GM21515 (cell line): Measurements from ENCODE around the gene SETBP1.

ENCODE experiments used
- ATAC-seq: cut with Tn5 transposase; IDR thresholded peaks from one replicate; pipeline ENCODE4 v1.9.1; 2021; ENCODE audit not compliant: unreplicated experiment

The SETBP1 gene

DNA sequence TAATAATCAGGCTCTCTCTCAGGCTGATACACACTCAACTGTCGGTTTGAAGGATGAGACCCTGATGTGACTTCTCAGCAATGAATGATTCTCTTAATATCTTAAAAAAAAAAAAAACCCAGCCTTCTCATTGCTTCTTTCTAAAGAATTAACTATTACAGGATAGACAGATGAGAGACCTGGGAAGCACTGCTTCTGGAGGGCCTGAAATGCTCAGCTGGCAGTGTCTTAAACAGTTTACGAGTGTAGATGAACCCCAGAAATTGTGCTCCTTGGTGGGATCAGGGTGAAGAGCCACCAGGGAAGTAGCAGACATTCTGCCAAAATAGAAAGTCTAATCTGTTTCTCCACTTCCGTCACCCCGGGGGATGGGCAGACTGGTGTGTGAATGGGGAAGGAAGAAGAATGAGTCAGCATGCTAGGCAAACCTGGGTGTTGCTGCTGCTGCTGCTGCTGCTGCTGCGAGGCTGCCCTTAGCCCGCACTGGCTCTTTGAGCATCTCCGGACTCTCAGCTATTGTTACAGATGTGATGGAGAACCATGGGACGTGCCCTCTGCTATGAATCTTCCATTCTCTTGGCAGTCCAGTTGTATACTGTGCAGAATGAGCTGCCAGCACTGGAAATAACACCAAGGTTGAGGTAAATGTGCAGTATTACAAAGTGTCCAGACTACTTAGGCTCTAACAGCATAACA, 158.4 kb downstream of the SETBP1 start:
- peak; percentile 97 for ATAC-seq

DNA sequence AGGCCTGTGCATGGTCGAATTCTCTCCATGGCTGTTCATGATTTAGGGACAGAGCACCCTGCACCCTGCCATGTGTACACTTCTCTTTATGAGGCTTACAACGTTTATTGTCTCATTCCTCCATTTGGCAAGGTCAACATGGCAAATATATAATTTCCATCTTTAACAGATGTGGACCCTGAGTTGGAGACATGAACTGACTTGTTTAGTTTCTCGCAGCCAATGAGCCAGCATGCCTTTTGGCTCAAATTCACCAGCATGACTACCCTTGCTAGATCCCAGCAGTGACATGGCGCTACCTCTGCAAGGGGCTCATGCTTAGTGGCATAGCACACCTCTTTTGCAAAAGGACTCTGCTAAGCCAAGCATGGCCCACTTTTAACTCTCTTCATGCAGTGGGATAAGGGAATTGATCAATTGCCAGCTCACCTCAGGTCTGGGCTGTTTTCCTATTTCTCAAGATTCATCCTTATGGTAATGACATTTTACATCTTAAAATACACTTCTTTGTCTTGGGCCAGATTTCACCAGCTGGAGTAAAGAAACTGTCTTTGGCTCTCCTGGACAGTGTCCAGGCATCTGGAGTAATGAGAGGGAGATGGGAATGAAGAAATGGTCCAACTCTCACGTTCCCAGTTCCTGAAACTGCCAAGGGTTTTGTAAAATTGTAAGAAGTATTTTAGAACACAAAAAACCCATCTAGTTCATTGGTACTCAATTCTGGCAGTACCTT, 159.5 kb downstream of the SETBP1 start:
- ATAC-seq: no peak

GRCh38 chr18:44841221-44841620, 160.5 kb downstream of the SETBP1 start:
- ATAC-seq: no peak

- no peak for ATAC-seq
These were observed 161.3 kb downstream of the SETBP1 start for GRCh38 chr18:44841752-44842587.

- no peak for ATAC-seq
These were observed 162.1 kb downstream of the SETBP1 start for GRCh38 chr18:44842588-44843412.

DNA sequence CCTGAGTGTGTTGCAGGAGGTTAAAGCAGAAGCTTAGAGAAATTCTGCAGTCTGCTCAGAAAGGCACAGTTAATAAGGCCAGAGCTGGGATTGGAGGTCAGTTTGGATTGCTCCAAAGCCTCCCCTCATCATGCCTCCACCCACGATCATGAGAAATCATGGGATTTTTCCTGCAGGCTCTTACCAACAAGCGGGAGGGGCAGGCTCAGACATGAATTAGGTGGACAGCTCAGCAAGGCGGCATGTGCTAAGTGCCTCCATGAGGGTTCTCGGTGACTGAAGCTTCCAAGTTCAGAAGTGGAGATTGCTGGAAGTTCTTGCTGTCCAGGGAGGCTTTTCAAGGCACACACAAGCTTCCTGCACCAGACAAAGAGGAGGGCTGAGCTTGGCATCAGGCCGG, 163.8 kb downstream of the SETBP1 start:
- no peak for ATAC-seq

GRCh38 chr18:44846450-44846849, 165.8 kb downstream of the SETBP1 start:
- ATAC-seq: no peak

DNA sequence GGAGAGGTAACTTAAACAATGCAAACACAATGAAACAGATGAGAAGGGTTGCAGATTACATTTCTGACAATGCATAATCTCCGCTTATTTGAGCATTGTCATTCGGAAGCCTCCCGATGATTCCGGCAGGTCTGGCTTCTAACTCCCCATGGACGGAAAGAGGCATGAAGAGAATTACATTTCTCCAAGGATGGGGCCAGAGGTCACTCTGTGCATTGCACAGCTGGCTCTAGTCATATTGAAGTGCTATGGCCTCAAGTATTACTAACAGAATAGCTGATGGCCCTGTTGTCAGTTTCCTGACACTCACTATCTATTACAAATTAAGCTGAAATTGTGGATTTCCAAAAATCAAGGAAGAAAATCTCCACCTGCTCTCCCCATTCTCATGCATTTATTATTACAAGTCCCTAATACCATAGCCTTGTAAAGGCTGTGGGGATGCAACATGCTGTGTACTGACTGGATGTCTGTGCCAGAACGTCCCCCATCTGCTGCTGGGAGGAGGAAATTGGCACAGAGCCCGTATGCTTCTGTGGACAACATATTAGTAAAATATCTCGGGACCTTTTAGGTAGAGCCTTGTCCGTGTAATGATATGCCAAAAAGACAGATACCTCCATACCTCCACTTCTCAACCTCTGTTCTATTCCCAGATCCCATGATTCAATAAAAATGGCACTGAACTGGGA, 168.1 kb downstream of the SETBP1 start:
- ATAC-seq: no peak

DNA sequence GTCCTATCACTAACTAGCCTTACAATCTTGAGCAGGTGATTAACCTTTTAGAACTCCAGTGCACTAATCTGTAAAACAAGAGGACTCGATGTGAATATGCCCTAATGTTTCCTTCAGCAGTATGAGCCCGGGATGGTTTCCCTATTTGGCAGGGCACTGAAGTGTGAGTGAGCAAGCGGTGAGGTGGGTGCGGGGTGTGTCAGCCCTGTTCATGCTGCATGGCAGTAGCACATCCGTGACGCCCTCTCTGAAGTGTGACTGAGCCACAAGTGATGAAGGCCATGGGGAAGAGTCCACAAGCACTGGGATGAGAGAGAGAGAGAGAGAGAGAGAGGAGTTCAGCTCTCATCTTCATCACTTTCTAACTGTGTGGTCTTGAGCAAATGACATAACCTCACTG, 168.7 kb downstream of the SETBP1 start:
- ATAC-seq: no peak

DNA sequence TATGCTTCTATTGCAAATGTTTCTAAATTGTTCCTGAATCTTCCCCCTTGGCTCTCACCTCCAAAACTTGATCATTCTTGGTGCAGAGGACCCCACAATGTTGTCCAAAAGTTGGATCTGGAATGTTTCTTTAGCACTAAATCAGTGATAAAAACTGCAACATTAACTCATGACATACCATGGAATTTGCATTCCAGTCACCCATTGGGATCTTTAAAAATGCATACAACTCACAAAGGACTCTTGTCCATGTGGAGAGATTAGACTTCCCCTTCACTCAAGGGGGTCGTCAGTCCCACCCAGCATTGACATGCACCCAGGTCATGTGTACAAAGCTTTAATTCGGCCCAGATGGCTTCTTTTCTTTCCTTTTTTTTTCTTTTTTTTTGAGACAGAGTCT, 169.3 kb downstream of the SETBP1 start:
- no peak for ATAC-seq

DNA sequence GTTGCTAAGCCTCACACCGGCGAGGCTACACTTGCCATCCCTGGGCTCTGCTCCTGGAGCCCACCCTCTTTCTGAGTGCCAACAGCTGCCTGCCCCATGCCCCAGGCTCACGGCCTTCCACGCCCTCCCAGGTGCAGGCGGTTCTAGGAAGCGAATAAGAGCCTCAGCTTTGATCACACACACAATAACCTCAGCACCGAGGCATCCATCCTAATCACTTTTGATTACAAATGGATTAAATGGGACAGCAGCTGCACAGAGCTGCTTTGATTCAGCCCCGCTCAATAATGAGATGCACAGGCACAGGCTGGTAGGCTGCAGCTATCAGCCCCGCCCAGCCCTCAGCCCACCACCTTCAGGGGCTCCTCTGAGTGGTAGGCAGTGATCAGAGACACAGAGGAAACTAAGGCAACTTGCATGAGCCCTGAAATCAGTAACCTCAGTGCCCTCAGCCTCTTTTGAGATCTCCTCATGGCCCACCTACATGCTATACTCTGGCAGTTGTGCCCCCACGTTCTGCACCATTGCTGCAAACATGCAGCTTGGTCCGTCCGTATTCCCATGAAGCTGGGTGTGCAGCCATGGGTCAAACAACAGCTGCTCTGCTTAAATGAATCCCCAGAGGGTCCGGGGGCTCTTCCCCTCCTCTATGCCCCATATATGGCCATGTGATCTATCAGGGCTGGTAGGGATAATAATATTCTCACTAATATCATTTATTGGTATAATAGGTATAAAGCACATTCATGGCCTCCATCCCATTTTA, 171.4 kb downstream of the SETBP1 start:
- no peak for ATAC-seq

DNA sequence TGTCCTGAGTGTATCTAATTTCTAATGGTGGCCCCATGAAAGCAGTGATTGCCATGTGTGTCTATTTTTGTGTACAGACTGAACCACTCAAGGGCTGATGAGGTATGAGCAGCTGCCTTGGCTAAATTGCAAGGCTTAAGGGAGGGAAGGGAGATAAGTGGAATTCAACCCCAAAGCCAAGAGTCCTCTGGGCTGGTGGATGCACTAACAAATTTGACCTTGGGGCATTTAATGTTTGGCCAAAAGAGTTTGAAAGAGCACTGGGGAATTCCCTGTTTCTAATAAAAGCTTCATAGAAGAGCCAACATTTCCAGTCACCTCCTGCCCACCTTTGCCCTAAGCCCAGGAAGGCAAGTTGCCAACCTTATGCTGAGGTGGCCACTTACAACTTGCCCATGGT, 172.1 kb downstream of the SETBP1 start:
- no peak for ATAC-seq

DNA sequence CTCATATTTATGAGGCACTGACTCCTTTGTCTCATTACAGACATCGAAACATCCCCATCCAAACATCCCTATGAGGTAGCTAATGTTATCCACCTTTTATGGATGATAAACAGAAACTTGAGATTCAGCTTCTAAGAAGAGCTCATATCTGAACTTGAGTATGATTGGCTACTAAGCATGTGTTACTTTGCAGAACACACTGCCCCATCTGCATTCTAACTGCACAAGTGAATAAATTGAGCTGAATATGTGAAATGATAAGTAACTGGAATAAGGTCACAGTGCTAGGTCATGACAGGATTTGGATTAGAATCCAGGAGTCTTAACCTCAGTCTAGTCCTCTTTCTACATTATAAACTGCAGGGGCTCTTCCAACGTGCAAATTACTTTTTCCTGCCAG, 172.7 kb downstream of the SETBP1 start:
- ATAC-seq: no peak

GRCh38 chr18:44855681-44856080, 175.0 kb downstream of the SETBP1 start:
- ATAC-seq: no peak

- ATAC-seq: no peak
These were observed 175.5 kb downstream of the SETBP1 start for GRCh38 chr18:44856157-44856556.

DNA sequence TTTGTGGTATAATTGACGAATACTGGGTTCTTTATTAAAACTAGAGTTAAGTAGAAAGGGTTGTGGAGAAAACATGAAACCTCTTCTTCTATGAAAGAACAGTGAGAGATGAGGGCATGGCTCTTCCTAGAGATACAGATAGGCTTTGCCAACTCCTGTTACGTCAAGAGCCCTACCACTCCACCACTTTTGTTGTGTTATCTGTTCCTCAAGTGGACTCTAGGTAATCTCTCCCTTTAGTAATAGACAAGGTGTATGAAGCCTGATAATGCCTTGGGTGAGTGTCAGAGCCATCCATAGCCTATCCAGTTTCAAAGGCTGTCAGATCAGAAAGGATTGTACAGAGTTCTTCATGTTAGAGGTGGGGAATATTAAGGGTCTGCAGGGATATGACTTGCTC, 176.4 kb downstream of the SETBP1 start:
- ATAC-seq: no peak

DNA sequence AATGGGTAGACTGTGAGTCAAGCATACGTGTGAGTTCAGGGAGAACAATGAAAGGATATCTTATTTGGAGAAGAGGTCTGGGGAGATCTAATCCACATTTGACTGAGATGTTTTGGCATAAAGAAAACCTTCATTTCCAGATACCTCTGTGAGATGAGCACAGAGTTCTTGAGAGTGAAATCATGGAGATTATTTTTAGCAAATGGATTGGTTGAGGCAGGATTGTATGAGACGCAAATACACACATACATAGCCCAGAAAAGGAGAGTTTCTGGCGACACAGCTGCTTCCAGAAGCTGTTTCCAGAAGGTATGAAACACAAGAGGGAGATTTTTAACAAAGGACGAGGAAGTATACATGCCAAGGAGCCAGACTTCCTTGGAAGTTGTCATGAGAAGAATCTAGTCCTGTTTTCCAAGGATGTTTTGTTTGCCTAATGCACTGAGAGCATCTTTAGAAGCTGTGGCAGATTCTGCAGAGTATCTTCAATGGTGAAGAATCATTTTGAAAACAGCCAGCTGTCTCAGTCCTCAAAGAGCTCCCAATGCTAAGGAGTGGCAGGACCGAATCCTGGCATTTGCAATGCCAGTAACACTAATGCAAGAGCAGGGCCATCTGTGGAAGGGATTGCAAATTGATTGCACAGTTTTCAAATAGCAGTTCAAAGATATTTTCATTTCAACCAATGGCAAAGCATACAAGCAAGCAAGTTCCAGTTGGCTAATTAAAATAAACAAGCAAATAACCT, 177.2 kb downstream of the SETBP1 start:
- no peak for ATAC-seq

DNA sequence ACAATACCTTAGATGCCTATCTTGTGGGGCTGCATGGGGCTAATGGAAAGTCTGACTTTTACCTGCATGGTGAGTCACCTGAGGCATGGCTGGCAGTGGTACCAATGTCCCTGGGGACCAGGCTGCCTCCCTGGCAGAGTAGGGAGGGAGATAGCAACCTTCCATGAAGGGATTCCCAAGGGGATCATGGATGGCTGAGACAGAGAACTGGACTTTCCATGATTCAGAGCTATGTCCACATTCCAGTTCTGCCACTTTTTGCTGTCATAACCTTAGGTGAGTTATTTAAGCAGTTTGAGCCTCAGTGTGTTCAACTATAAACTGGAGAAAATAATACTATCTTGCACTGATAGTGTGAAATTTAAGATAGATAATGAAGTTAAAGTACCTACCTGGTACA, 178.6 kb downstream of the SETBP1 start:
- no peak for ATAC-seq
